HepG2 (cell line): ENCODE measurements around the gene GP1BA. TPM values are rescaled to one million over a fixed set of nuclear protein-coding genes. Genes with fewer than 3 reads are reported as not detected.
A peak's percentile ranks its signal among the peaks of the same experiment; 100 is the strongest.

Experiments used
- AHR ChIP-seq: IDR thresholded peaks from 2 replicates; pipeline ENCODE4 v1.6.1; 2018; ENCODE audit warnings: missing genetic modification reagents, missing compliant biosample characterization
- CTCF ChIP-seq: sonication (generic); formaldehyde crosslinking; IDR thresholded peaks from 2 replicates; pipeline ENCODE4 v1.5.0; 2020; ENCODE audit warnings: mild to moderate bottlenecking, missing genetic modification reagents, moderate library complexity
- ERF ChIP-seq: IDR thresholded peaks from 2 replicates; pipeline ENCODE4 v1.6.1; 2018; ENCODE audit warnings: missing biosample characterization, missing genetic modification reagents
- MAZ ChIP-seq, 2 experiments: sonication (generic) in 1 of 2; formaldehyde crosslinking in 1 of 2; IDR thresholded peaks; 2 replicates each; pipeline versions ENCODE4 v1.5.0 to v1.6.1; 2012 to 2020; ENCODE audit warnings: low read depth in 2 of 2, mild to moderate bottlenecking in 2 of 2, borderline replicate concordance in 1 of 2, improper control_type of control experiment in 1 of 2, low read length in 1 of 2, missing genetic modification reagents in 1 of 2, moderate library complexity in 1 of 2
- SKIL ChIP-seq: sonication (generic); formaldehyde crosslinking; IDR thresholded peaks from 2 replicates; pipeline ENCODE4 v1.8.0; 2022; ENCODE audit warnings: missing genetic modification reagents, mild to moderate bottlenecking, moderate library complexity, borderline replicate concordance
- STAT5B ChIP-seq: sonication (generic); formaldehyde crosslinking; IDR thresholded peaks from 2 replicates; pipeline ENCODE4 v1.4.0; 2020; ENCODE audit warnings: missing genetic modification reagents
- ZFP1 ChIP-seq: IDR thresholded peaks from 2 replicates; pipeline ENCODE4 v1.6.1; 2016
- ZNF18 ChIP-seq: sonication (generic); formaldehyde crosslinking; IDR thresholded peaks from 2 replicates; pipeline ENCODE4 v1.8.0; 2022; ENCODE audit warnings: mild to moderate bottlenecking, missing genetic modification reagents; ENCODE audit not compliant: insufficient replicate concordance
- ZNF253 ChIP-seq: sonication (generic); formaldehyde crosslinking; IDR thresholded peaks from 2 replicates; pipeline ENCODE4 v1.8.0; 2022; ENCODE audit warnings: mild to moderate bottlenecking, missing genetic modification reagents, borderline replicate concordance
- ZNF431 ChIP-seq: sonication (generic); formaldehyde crosslinking; IDR thresholded peaks from 2 replicates; pipeline ENCODE4 v1.9.0; 2022; ENCODE audit warnings: missing genetic modification reagents, low read depth, mild to moderate bottlenecking, borderline replicate concordance
- ZNF564 ChIP-seq: sonication (generic); formaldehyde crosslinking; IDR thresholded peaks from 2 replicates; pipeline ENCODE4 v1.8.1; 2023; ENCODE audit warnings: mild to moderate bottlenecking, missing genetic modification reagents
- ZNF572 ChIP-seq: sonication (generic); formaldehyde crosslinking; IDR thresholded peaks from 2 replicates; pipeline ENCODE4 v1.5.1; 2020; ENCODE audit warnings: mild to moderate bottlenecking, missing genetic modification reagents
- ZNF609 ChIP-seq: sonication (generic); formaldehyde crosslinking; IDR thresholded peaks from 2 replicates; pipeline ENCODE4 v1.4.0; 2020; ENCODE audit warnings: mild to moderate bottlenecking, missing genetic modification reagents, borderline replicate concordance
- ZNF644 ChIP-seq: IDR thresholded peaks from 2 replicates; pipeline ENCODE4 v1.6.1; 2016; ENCODE audit warnings: low read depth
- ZNF770 ChIP-seq: sonication (generic); formaldehyde crosslinking; IDR thresholded peaks from 2 replicates; pipeline ENCODE4 v1.5.0; 2020; ENCODE audit warnings: mild to moderate bottlenecking, missing genetic modification reagents
- polyA plus RNA-seq, 8 experiments: library from polyadenylated mRNA; depleted of rRNA in 3 of 8; stranded (reverse) in 7 of 8; unstranded in 1 of 8; fragments of >200 nt; fragmentation: Illumina TruSeq in 4 of 8; extraction: Trizol in 4 of 8; gene quantifications; 2 replicates each; pipeline versions ENCODE4 v1.2.1 to v1.2.3, GENCODE V29; 2011 to 2016; ENCODE audit warnings: low read depth in 4 of 8, missing spikeins in 1 of 8, mixed read lengths in 1 of 8; ENCODE audit not compliant: insufficient read depth in 1 of 8
- total RNA-seq, 5 experiments: library from RNA; depleted of rRNA; stranded (reverse); fragments of >200 nt; fragmentation: Illumina TruSeq; extraction: Trizol; gene quantifications; 2 replicates each; pipeline ENCODE4 v1.2.3, GENCODE V29; 2016; ENCODE audit warnings: low read depth in 1 of 5

GP1BA gene
- total and polyA plus RNA-seq, 2 of the 13 experiments (the other 11 are each of a cell fraction or from before 2014, with no cell fraction given) = not detected

- TF ChIP-seq ZNF609 (CRISPR knock-in tag) = no peak
- no peak for TF ChIP-seq SKIL (CRISPR knock-in tag)
- TF ChIP-seq ZNF18 (CRISPR knock-in tag) = no peak
- TF ChIP-seq STAT5B (CRISPR knock-in tag) = no peak
- TF ChIP-seq MAZ (IDR thresholded peaks at IDR 0.05; ENCODE audit: borderline replicate concordance, low read depth, low read length) = no peak
- TF ChIP-seq MAZ (CRISPR knock-in tag; IDR thresholded peaks at IDR 0.05; ENCODE audit: low read depth) = no peak
- no peak for TF ChIP-seq ZNF431 (CRISPR knock-in tag)
- TF ChIP-seq ZNF253 (CRISPR knock-in tag) = no peak
- no peak for TF ChIP-seq ZFP1
- no peak for TF ChIP-seq AHR (CRISPR knock-in tag)
- TF ChIP-seq CTCF (CRISPR knock-in tag) = peak; percentile 79
- TF ChIP-seq ERF (CRISPR knock-in tag) = 0 out of 2 replicates have a peak, but pooled peaks have one; percentile 33
- no peak for TF ChIP-seq ZNF644 (CRISPR knock-in tag)
- peak; percentile 65 for TF ChIP-seq ZNF770 (CRISPR knock-in tag)
- TF ChIP-seq ZNF564 (CRISPR knock-in tag) = no peak
- 0 out of 2 replicates have a peak, but pooled peaks have one; percentile 45 for TF ChIP-seq ZNF572 (CRISPR knock-in tag)
These were observed 2.3 kb downstream of the GP1BA start (continued) for GRCh38 chr17:4934173-4934979.
